Stimulated activated naive CD4-positive, alpha-beta T cell (primary cell): ENCODE data around the gene WNT3A.
"Not testable (repeated sequence)": the region's sequence is repeated elsewhere in the genome, so short reads cannot be mapped to it uniquely, and the experiment has no call there.

Experiments used
- DNase-seq, 6 experiments: peaks; one replicate each; lab custom pipeline; 2025; lab: John Stamatoyannopoulos, UW

WNT3A gene

DNA sequence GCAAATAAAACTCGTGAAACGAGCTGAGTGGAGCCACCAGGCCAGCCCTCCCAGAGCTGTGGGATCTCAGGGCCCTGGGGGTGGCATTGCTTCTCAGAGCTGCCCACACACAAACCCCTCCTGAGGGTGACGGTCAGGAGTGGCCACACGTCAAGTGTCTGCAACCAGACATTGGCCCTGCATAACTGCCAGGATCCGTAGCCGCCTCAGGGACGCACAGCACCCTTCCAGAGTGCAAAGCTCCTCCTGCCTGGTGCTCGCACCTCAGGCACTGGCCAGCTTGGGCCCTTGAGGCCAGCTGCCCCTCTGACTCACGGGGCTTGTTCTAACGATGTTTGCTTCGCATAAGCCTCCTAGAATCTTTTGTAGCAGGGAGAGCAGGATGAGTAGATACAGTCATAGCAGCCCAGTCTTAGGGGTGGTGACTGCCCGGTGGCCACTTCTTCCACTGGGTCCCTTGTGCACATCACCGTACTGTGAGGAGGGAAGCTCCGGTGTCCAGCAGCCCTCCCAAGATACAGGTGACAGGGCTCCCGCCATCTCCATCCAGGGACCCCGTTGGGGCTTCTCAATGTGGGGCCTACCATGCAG lies 5.0 kb downstream of the WNT3A start:
- DNase-seq: no peak

DNA sequence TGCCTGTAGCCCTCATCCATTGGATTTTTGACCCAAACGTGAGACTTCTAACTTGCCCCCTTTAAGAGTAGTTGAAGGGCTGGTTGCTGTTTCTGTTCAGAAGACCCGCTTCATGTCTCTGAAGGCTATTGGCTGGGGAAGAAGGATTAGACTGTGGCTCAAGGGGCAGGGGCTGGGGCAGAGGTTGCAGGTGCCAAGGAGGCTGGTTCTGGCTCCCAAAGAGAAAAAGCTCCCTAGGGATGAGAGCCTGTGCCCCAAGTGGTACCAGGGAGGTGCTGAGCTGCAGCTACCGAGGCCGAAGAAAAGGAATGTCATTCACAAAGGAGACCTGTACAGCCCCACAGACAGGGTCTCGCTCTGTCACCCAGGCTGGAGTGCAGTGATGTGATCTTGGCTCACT lies 5.8 kb downstream of the WNT3A start:
- DNase-seq: no peak

DNA sequence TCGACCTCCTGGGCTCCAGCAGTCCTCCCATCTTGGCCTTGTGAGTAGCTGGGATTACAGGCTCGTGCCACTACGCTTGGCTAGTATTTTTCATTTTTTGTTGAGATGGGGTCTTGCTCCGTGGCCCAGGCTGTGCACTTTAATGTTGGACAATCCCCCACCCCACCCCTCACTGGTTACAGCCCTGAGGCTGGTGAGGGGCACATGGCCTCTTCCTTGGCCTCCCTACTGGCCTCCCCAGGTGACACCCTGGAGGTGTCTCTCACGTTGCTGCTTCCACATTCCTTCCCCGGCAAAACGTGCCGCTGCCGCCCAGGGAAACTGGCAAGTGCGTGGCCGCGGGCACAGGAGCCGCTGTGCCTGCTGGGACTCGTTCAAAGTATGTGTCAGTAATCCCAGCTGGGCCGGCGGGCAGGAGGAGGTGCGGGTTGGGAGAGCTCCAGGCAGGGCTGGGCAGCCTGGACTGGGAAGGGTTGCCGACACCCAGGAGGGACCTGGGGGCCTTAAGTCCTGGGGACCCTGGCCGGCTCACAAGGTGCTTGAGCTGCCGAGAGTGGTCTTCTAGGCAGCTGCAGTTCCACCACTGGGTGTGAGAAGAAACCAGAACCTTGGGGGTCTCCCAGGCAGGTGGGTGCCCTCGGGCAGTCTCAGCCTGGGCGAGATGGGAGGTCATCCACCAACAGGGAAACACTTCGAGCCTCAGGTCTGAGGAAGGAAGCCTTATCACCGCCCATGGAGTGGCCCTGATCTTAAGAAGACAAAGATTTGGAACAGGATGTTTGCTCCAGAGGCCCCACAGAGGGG lies 6.5 kb downstream of the WNT3A start:
- DNase-seq: no peak

DNA sequence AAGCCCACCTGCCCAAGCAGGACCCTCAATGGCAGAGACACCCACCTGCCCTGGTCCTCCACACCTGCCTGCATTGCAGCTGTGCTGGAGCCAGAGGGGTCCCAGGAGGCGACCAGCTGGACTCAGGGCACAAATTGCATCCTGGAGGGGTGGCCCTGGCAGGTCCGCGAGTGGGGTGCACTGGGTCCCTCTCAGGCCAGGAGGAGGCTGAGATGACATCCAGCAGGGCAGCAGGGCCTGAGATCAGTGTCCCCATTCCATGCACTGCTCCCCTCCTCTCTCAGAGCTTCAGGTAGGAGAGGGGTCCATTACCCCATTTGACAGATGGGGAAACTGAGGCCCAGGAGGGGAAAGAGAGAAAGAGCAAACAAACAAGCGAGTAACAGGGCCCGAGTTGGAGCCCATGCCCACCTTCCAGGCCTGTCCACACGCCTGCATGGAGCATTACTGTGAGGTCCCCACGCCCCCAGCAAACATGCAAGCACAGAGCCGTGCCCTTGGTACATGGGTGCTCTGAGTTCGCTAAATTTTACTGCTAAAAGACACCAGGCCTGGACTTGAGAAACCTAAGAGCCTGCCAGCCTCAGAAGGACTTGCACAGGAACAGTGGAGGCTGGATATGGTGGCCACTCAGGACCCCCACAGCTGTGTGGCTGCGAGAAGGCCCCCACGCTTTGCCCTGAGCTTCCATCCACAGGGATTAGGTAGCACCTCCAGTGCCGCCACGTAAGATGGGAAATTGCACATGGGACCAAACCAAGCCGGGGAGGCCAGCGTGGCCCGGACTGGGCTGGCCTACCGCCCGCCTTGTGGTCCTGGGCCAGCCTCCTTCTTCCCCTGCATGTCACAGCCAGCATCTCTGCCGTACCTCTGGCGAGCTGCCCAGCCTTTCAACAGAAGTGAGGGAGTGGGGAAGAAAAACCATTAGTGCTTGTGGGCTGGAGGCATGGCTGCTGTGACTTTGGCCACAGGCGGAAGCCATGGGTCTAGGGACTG lies 7.4 kb downstream of the WNT3A start:
- no peak for DNase-seq

DNA sequence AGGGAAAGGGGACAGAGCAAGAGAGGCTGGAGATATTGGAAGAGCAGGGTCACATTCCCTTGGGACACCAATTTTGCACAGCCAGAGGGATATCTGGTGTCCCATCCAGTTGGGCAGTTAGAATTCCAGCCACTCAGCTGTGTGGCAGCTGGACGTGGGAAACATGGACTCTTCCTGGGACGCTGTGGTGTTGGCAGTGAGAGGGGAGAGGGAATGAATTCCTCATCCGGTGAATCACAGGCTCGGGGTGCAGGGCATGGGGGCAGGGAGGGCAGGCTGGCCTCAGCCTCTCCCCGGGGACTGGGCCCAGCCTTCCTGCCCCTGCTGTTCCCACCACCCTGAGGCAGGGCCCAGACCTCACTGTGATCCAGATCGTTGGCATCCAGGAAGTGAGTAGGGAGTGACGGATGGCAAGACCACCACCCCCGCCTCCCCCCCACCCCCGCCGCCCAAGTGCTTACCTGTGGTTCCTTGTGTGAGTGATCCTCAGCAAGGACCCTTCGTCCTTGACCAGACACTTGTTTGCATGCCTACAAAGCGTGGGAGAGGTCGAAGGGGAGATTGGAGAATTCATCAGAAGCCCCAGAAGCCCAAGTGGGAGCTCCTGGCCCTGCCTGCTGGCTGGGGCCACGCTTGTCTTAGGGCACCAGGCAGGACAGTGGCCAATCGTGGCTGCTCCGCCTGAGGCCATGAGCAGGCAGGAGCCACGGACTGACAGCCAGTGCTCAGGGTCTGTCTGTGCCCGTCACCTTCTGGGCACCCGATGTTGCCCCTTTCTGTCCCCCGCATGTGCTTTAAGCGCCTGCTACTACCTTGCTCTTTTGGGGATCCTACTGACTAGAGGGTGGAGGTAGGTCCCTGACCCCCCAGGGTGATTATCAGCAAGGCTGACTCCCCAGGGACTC lies 8.7 kb downstream of the WNT3A start:
- DNase-seq: no peak

DNA sequence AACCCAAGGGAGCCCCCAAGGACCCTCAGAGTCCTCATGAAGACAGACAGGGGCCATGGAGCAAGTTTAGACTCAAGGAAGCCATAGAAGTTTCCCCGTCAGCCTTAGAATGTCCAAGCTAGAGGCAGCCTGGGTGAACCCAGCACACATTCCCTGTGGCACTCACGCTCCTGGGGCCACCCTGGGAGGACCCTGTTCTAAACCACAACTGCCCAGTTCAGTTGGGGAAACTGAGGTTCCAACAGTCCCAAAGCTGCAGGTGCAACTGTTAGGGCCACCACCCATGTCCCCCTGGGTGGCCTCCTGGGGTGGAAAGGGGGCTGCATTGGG lies 9.3 kb downstream of the WNT3A start:
- DNase-seq: no peak

GRCh38 chr1:228016653-228017355 lies 10.0 kb downstream of the WNT3A start:
- no peak for DNase-seq

- DNase-seq: no peak
Measured at GRCh38 chr1:228017356-228018124, 10.7 kb downstream of the WNT3A start.

GRCh38 chr1:228018125-228018398 lies 11.3 kb downstream of the WNT3A start:
- no peak for DNase-seq

GRCh38 chr1:228018961-228019721 lies 12.3 kb downstream of the WNT3A start:
- no peak for DNase-seq

DNA sequence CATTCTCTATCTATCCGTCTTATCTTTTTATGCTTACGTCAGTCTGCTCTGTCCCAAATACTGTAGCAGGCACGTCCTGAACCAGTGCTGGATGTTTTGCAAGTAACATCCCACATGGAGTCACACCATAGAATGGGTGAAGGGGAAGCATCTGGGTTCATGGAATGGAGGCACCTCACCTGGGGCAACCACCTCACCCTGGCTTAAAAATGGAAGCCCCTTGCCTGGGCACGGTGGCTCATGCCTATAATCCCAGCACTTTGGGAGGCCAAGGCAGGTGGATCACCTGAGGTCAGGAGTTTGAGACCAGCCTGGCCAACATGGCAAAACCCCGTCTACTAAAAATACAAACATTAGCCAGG lies 12.9 kb downstream of the WNT3A start:
- DNase-seq: not testable (repeated sequence)

GRCh38 chr1:228020686-228021354 lies 14.0 kb downstream of the WNT3A start:
- no peak for DNase-seq

- no peak for DNase-seq
Measured at GRCh38 chr1:228021355-228022030, 14.7 kb downstream of the WNT3A start.

- DNase-seq: no peak
Measured at GRCh38 chr1:228022571-228023293, 15.9 kb downstream of the WNT3A start.

GRCh38 chr1:228023294-228023639 lies 16.5 kb downstream of the WNT3A start:
- no peak for DNase-seq

DNA sequence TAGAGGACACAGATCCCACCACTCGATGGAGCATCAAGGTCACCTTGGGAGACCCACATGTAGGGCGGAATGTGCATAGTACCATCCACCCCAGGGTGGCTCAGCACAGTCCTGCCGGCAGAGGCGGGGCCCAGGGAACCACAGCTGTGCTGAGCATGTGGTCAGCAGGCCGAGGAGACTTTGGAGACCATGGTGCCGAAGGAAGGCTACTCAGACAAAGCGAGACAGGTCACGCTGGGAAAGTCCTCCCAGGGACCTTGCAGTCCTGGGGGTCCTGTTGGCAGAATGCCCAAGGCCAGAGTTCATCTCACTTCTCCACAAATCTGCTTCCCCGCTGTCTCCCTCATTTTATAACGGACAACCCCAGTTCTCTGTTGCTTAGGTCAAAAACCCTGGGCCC lies 22.5 kb downstream of the WNT3A start:
- no peak for DNase-seq

GRCh38 chr1:228030451-228031201 lies 23.8 kb downstream of the WNT3A start:
- DNase-seq: no peak
